Measurements from ENCODE around the gene STK11IP.

The STK11IP gene

GRCh38 chr2:219641390-219642068 is 43.9 kb downstream of the STK11IP start:
- DNase-seq, result no peak
- Mint-ChIP-seq H3K27me3 (ENCODE audit: low read depth, poor library complexity) (peaks cover 17% of the 10 kb centered on the region), H3K36me3 (ENCODE audit: low read depth) (no peaks in the 10 kb centered on the region), H3K4me3 (no peak overlapping the region), H3K4me1 (peaks cover 36% of the 10 kb centered on the region), H3K9me3 (no peaks in the 10 kb centered on the region), H3K27ac (no peak overlapping the region)
- TF ChIP-seq CTCF (IDR thresholded peaks at IDR 0.05), result no peak

- Mint-ChIP-seq H3K9me3 (no peaks in the 10 kb centered on the region), H3K27ac (no peak overlapping the region), H3K4me3 (no peak overlapping the region), H3K4me1 (peaks cover 36% of the 10 kb centered on the region), H3K27me3 (ENCODE audit: low read depth, poor library complexity) (peaks cover 17% of the 10 kb centered on the region), H3K36me3 (ENCODE audit: low read depth) (no peaks in the 10 kb centered on the region)
- no peak for TF ChIP-seq CTCF (IDR thresholded peaks at IDR 0.05)
- DNase-seq, result no peak
Observed at GRCh38 chr2:219642069-219642454, 44.4 kb downstream of the STK11IP start.

- Mint-ChIP-seq H3K36me3 (ENCODE audit: low read depth) (no peaks in the 10 kb centered on the region), H3K4me1 (peaks cover 36% of the 10 kb centered on the region), H3K27me3 (ENCODE audit: low read depth, poor library complexity) (peaks cover 19% of the 10 kb centered on the region), H3K4me3 (no peak overlapping the region), H3K27ac (no peak overlapping the region), H3K9me3 (no peaks in the 10 kb centered on the region)
- peak; percentile 95 for DNase-seq
- TF ChIP-seq CTCF (IDR thresholded peaks at IDR 0.05), result peak; percentile 96
Observed at GRCh38 chr2:219642465-219643083, 44.9 kb downstream of the STK11IP start.

GRCh38 chr2:219643084-219643473 is 45.4 kb downstream of the STK11IP start:
- no peak for TF ChIP-seq CTCF (IDR thresholded peaks at IDR 0.05)
- Mint-ChIP-seq H3K36me3 (ENCODE audit: low read depth) (no peaks in the 10 kb centered on the region), H3K27me3 (ENCODE audit: low read depth, poor library complexity) (peaks cover 21% of the 10 kb centered on the region), H3K4me3 (no peak overlapping the region), H3K4me1 (peaks cover 36% of the 10 kb centered on the region), H3K27ac (no peak overlapping the region), H3K9me3 (no peaks in the 10 kb centered on the region)
- DNase-seq, result no peak

- H3K27ac Mint-ChIP-seq, result no peak overlapping the region
- H3K4me1 Mint-ChIP-seq, result peaks cover 36% of the 10 kb centered on the region
- peaks cover 21% of the 10 kb centered on the region for H3K27me3 Mint-ChIP-seq (ENCODE audit: low read depth, poor library complexity)
- H3K36me3 Mint-ChIP-seq (ENCODE audit: low read depth), result no peaks in the 10 kb centered on the region
- no peak for TF ChIP-seq CTCF (IDR thresholded peaks at IDR 0.05)
- H3K9me3 Mint-ChIP-seq, result no peaks in the 10 kb centered on the region
- DNase-seq, result no peak
- no peak overlapping the region for H3K4me3 Mint-ChIP-seq
Observed at GRCh38 chr2:219643788-219644398, 46.2 kb downstream of the STK11IP start.
